ENCODE measurements around the gene SHISA7. TPM values are rescaled to one million over a fixed set of nuclear protein-coding genes. Genes with fewer than 3 reads are reported as not detected.
"Not testable (repeated sequence)": the region's sequence is repeated elsewhere in the genome, so short reads cannot be mapped to it uniquely, and the experiment has no call there.

Gene SHISA7
- total RNA-seq, 1 donor from 2014 or later = not detected

GRCh38 chr19:55423225-55424005 lies 19.7 kb downstream of the SHISA7 start:
- DNase-seq (ENCODE audit: extremely low read depth, low read depth, low spot score) = no peak

- not testable (repeated sequence) for DNase-seq (ENCODE audit: extremely low read depth, low read depth, low spot score)
Measured at GRCh38 chr19:55421281-55421680, 21.8 kb downstream of the SHISA7 start.

- DNase-seq (ENCODE audit: extremely low read depth, low read depth, low spot score) = no peak
Measured at GRCh38 chr19:55419624-55420236, 23.4 kb downstream of the SHISA7 start.

- DNase-seq (ENCODE audit: extremely low read depth, low read depth, low spot score) = no peak
Measured at GRCh38 chr19:55419103-55419502, 24.0 kb downstream of the SHISA7 start.

- DNase-seq (ENCODE audit: extremely low read depth, low read depth, low spot score) = no peak
Measured at GRCh38 chr19:55418185-55418584, 24.9 kb downstream of the SHISA7 start.

- DNase-seq (ENCODE audit: extremely low read depth, low read depth, low spot score) = no peak
Measured at GRCh38 chr19:55410168-55410567, 32.9 kb downstream of the SHISA7 start.

- DNase-seq (ENCODE audit: extremely low read depth, low read depth, low spot score) = not testable (repeated sequence)
Measured at GRCh38 chr19:55409179-55409578, 33.9 kb downstream of the SHISA7 start.

- DNase-seq (ENCODE audit: extremely low read depth, low read depth, low spot score) = no peak
Measured at GRCh38 chr19:55408533-55408872, 34.6 kb downstream of the SHISA7 start.

GRCh38 chr19:55407800-55408532 lies 35.1 kb downstream of the SHISA7 start:
- DNase-seq (ENCODE audit: extremely low read depth, low read depth, low spot score) = peak; percentile 90

GRCh38 chr19:55407550-55407799 lies 35.6 kb downstream of the SHISA7 start, which contains the start of gene UBE2S:
UBE2S (minus strand) TSS chr19:55407788; CDS start chr19:55407589, 199 bp downstream.
- DNase-seq (ENCODE audit: extremely low read depth, low read depth, low spot score) = not testable (repeated sequence)

GRCh38 chr19:55406826-55407549 lies 36.1 kb downstream of the SHISA7 start:
- DNase-seq (ENCODE audit: extremely low read depth, low read depth, low spot score) = no peak

- no peak for DNase-seq (ENCODE audit: extremely low read depth, low read depth, low spot score)
Measured at GRCh38 chr19:55406091-55406825, 36.8 kb downstream of the SHISA7 start.

GRCh38 chr19:55405638-55406037 lies 37.5 kb downstream of the SHISA7 start:
- no peak for DNase-seq (ENCODE audit: extremely low read depth, low read depth, low spot score)

GRCh38 chr19:55402509-55402908 lies 40.6 kb downstream of the SHISA7 start:
- no peak for DNase-seq (ENCODE audit: extremely low read depth, low read depth, low spot score)

- not testable (repeated sequence) for DNase-seq (ENCODE audit: extremely low read depth, low read depth, low spot score)
Measured at GRCh38 chr19:55401390-55401789, 41.7 kb downstream of the SHISA7 start.

- no peak for DNase-seq (ENCODE audit: extremely low read depth, low read depth, low spot score)
Measured at GRCh38 chr19:55400281-55401087, 42.6 kb downstream of the SHISA7 start.

GRCh38 chr19:55398200-55398925 lies 44.7 kb downstream of the SHISA7 start:
- no peak for DNase-seq (ENCODE audit: extremely low read depth, low read depth, low spot score)

- no peak for DNase-seq (ENCODE audit: extremely low read depth, low read depth, low spot score)
Measured at GRCh38 chr19:55392820-55393761, 50.0 kb downstream of the SHISA7 start.
